Upper lobe of right lung (tissue), 1 donor: Measurements from ENCODE around the gene ITPRID1. TPM values are rescaled to one million over a fixed set of nuclear protein-coding genes. Genes with fewer than 3 reads are reported as not detected.

Experiments used
- ATAC-seq: fragments of 200-7000 bp; cut with Tn5 transposase; one replicate; pipeline ENCODE4 v1.9.1; 2020; ENCODE audit warnings: mild to moderate bottlenecking, moderate library complexity
- DNase-seq: peaks from one replicate; pipeline ENCODE4 v3.0.0-alpha.2; 2020
- H3K27ac ChIP-seq: fragments of 200-600 bp; one replicate; pipeline ENCODE4 v1.8.0; 2022
- H3K27me3 ChIP-seq: fragments of 200-600 bp; one replicate; pipeline ENCODE4 v1.8.0; 2022; ENCODE audit warnings: mild to moderate bottlenecking
- H3K36me3 ChIP-seq: fragments of 200-600 bp; one replicate; pipeline ENCODE4 v1.8.0; 2022
- H3K4me1 ChIP-seq: fragments of 200-600 bp; one replicate; pipeline ENCODE4 v1.8.0; 2022
- H3K4me3 ChIP-seq: fragments of 200-600 bp; one replicate; pipeline ENCODE4 v1.8.0; 2022; ENCODE audit warnings: mild to moderate bottlenecking
- H3K9me3 ChIP-seq: fragments of 200-600 bp; one replicate; pipeline ENCODE4 v1.8.0; 2022
- CTCF ChIP-seq: fragments of 200-600 bp; IDR thresholded peaks from one replicate; pipeline ENCODE4 v1.8.0; 2022; ENCODE audit warnings: antibody characterized with exemption
- intact Hi-C: fragments of 100-400 bp; cut with DNase I; formaldehyde crosslinking; loops from one replicate; pipeline ENCODE4 v1.11.0; 2022
- total RNA-seq: library from RNA; stranded (reverse); fragmentation: NEBNext Ultra II Directional; extraction: Animal tissue kit (Norgen Biotek cat#: 25700); gene quantifications from one replicate; pipeline ENCODE4 v1.2.1, GENCODE V29; 2021
- donor health status: DM: no; HTN: yes; CAD: no; lungs with severe emphysema.

The ITPRID1 gene
- total RNA-seq, 1 donor from 2014 or later = not detected

GRCh38 chr7:31665546-31665945 is 151.7 kb downstream of the ITPRID1 start:
- intact Hi-C loops = no loop called here

GRCh38 chr7:31669461-31669860 is 155.6 kb downstream of the ITPRID1 start:
- no peaks in the 10 kb centered on the region for H3K27me3 ChIP-seq
- TF ChIP-seq CTCF = no peak
- H3K27ac ChIP-seq = no peak overlapping the region
- intact Hi-C loops = no loop called here
- peaks cover 4% of the 10 kb centered on the region for H3K4me1 ChIP-seq
- H3K4me3 ChIP-seq = no peak overlapping the region
- H3K9me3 ChIP-seq = no peaks in the 10 kb centered on the region
- ATAC-seq (no peak), DNase-seq (no peak)
- no peaks in the 10 kb centered on the region for H3K36me3 ChIP-seq

More at GRCh38 chr7:31665546-31665945, 151.7 kb downstream of the ITPRID1 start:
- Histone ChIP-seq H3K4me1 (peaks cover 4% of the 10 kb centered on the region), H3K36me3 (no peaks in the 10 kb centered on the region), H3K27ac (no peak overlapping the region), H3K9me3 (no peaks in the 10 kb centered on the region), H3K27me3 (no peaks in the 10 kb centered on the region), H3K4me3 (no peak overlapping the region)
- TF ChIP-seq CTCF = no peak
- ATAC-seq = no peak
- no peak for DNase-seq

GRCh38 chr7:31679574-31680305 is 165.8 kb downstream of the ITPRID1 start:
- H3K36me3 ChIP-seq = no peaks in the 10 kb centered on the region
- H3K4me3 ChIP-seq = no peak overlapping the region
- no peaks in the 10 kb centered on the region for H3K4me1 ChIP-seq
- no peak for TF ChIP-seq CTCF
- ATAC-seq (no peak), DNase-seq (no peak)
- intact Hi-C loops = no loop called here
- H3K27ac ChIP-seq = no peak overlapping the region
- H3K9me3 ChIP-seq = no peaks in the 10 kb centered on the region
- H3K27me3 ChIP-seq = no peaks in the 10 kb centered on the region

GRCh38 chr7:31683445-31684225 is 169.7 kb downstream of the ITPRID1 start:
- intact Hi-C loops = no loop called here
- no peak for TF ChIP-seq CTCF
- DNase-seq = no peak
- Histone ChIP-seq H3K27ac (no peak overlapping the region), H3K4me3 (no peak overlapping the region), H3K9me3 (no peaks in the 10 kb centered on the region), H3K36me3 (no peaks in the 10 kb centered on the region), H3K27me3 (no peaks in the 10 kb centered on the region), H3K4me1 (no peaks in the 10 kb centered on the region)
- no peak for ATAC-seq

GRCh38 chr7:31687024-31687748 is 173.3 kb downstream of the ITPRID1 start, which contains the start of gene PPP1R17:
TSS of gene PPP1R17 (plus strand) at chr7:31687215. CDS start at chr7:31692442, 5,227 bp downstream.
- intact Hi-C loops = no loop called here
- ATAC-seq (no peak), DNase-seq (no peak)
- Histone ChIP-seq H3K4me1 (no peaks in the 10 kb centered on the region), H3K4me3 (no peak within 1 kb of the TSS), H3K27me3 (no peaks in the 10 kb centered on the region), H3K27ac (no peak within 1 kb of the TSS), H3K9me3 (no peaks in the 10 kb centered on the region), H3K36me3 (no peaks in the 10 kb centered on the region)
- TF ChIP-seq CTCF = no peak
